CD4-positive, alpha-beta T cell (primary cell): ENCODE measurements around the gene GPR157. TPM values are rescaled to one million over a fixed set of nuclear protein-coding genes. Genes with fewer than 3 reads are reported as not detected.
"Not testable (repeated sequence)": the region's sequence is repeated elsewhere in the genome, so short reads cannot be mapped to it uniquely, and the experiment has no call there.

Experiments used
- ATAC-seq: fragments of 200-7000 bp; cut with Tn5 transposase; one replicate; pipeline ENCODE4 v1.10.0; 2022; ENCODE audit warnings: mild to moderate bottlenecking; ENCODE audit not compliant: poor library complexity
- CTCF ChIA-PET: fragments of 350-600 bp; sonication (Branson Sonifier 250); formaldehyde crosslinking; loops from one replicate; lab custom pipeline; 2021; ENCODE audit warnings: antibody characterized with exemption, inconsistent platforms; lab: Charles Lee
- POLR2A ChIA-PET: fragments of 350-600 bp; sonication (Branson Sonifier 250); formaldehyde crosslinking; loops from one replicate; lab custom pipeline; 2021; ENCODE audit warnings: antibody characterized with exemption, inconsistent platforms; lab: Charles Lee
- DNase-seq, 14 experiments: peaks; one replicate each; pipeline ENCODE4 v3.0.0-alpha.2; 2013 to 2020; ENCODE audit warnings: mixed read lengths in 2 of 14
- H3K27ac ChIP-seq, 2 donors: one replicate each; pipeline versions ENCODE4 v1.5.1 to v1.7.0; 2013; ENCODE audit warnings: low read length in 2 of 2, low read depth in 1 of 2, mild to moderate bottlenecking in 1 of 2
- H3K27me3 ChIP-seq, 2 experiments: 1 replicate in 1 of 2; 2 replicates in 1 of 2; pipeline versions ENCODE4 v1.6.1 to v1.7.0; 2013; ENCODE audit warnings: low read length in 2 of 2, control low read depth in 1 of 2, mild to moderate bottlenecking in 1 of 2, moderate library complexity in 1 of 2; ENCODE audit not compliant: insufficient read depth in 2 of 2, control insufficient read depth in 1 of 2
- H3K36me3 ChIP-seq: one replicate; pipeline ENCODE4 v1.6.1; 2013; ENCODE audit warnings: low read length, control low read depth; ENCODE audit not compliant: insufficient read depth
- H3K4me1 ChIP-seq: one replicate; pipeline ENCODE4 v1.6.1; 2013; ENCODE audit warnings: low read length, control low read depth; ENCODE audit not compliant: insufficient read depth
- H3K4me3 ChIP-seq: one replicate; pipeline ENCODE4 v1.5.1; 2013; ENCODE audit warnings: mild to moderate bottlenecking, low read length, moderate library complexity
- H3K9me3 ChIP-seq, 2 experiments: 1 replicate in 1 of 2; 2 replicates in 1 of 2; pipeline versions ENCODE4 v1.6.1 to v1.7.0; 2013; ENCODE audit warnings: low read length in 2 of 2, mild to moderate bottlenecking in 2 of 2, control low read depth in 1 of 2, moderate library complexity in 1 of 2; ENCODE audit not compliant: control insufficient read depth in 1 of 2, insufficient read depth in 1 of 2
- H3K27ac Mint-ChIP-seq: one replicate; pipeline ENCODE4 v1.8.0; 2020; ENCODE audit warnings: mixed read lengths
- H3K27me3 Mint-ChIP-seq: one replicate; pipeline ENCODE4 v1.8.0; 2021; ENCODE audit warnings: mixed read lengths
- H3K36me3 Mint-ChIP-seq: one replicate; pipeline ENCODE4 v1.8.0; 2021; ENCODE audit warnings: low read depth, mixed read lengths
- H3K4me1 Mint-ChIP-seq: one replicate; pipeline ENCODE4 v1.8.0; 2021; ENCODE audit warnings: low read depth, mixed read lengths
- H3K4me3 Mint-ChIP-seq: one replicate; pipeline ENCODE4 v1.8.0; 2020; ENCODE audit warnings: mild to moderate bottlenecking, mixed read lengths
- H3K9me3 Mint-ChIP-seq: one replicate; pipeline ENCODE4 v1.8.0; 2020; ENCODE audit warnings: mixed read lengths
- intact Hi-C, 2 experiments: fragments of 100-400 bp; cut with DNase I in 1 of 2; cut with micrococcal nuclease in 1 of 2; formaldehyde crosslinking; loops; one replicate each; pipeline versions ENCODE4 v1.15.1 to v1.9.0; 2023 to 2025; cut with DNase I, micrococcal nuclease
- total RNA-seq, 174 experiments: library from RNA in 2 of 174; stranded (reverse) in 2 of 174; gene quantifications; one replicate each; pipeline ENCODE4 v1.2.3 and lab custom pipeline; 2021 to 2026
- TF ChIP-seq, protein P1 (sequence below): fragments of 200-600 bp; IDR thresholded peaks from one replicate; pipeline ENCODE4 v1.8.0; 2022; ENCODE audit warnings: antibody characterized with exemption, mild to moderate bottlenecking

Gene GPR157
- total RNA-seq, 2 experiments from 2014 or later, result 2.1 to 5.1 TPM

DNA sequence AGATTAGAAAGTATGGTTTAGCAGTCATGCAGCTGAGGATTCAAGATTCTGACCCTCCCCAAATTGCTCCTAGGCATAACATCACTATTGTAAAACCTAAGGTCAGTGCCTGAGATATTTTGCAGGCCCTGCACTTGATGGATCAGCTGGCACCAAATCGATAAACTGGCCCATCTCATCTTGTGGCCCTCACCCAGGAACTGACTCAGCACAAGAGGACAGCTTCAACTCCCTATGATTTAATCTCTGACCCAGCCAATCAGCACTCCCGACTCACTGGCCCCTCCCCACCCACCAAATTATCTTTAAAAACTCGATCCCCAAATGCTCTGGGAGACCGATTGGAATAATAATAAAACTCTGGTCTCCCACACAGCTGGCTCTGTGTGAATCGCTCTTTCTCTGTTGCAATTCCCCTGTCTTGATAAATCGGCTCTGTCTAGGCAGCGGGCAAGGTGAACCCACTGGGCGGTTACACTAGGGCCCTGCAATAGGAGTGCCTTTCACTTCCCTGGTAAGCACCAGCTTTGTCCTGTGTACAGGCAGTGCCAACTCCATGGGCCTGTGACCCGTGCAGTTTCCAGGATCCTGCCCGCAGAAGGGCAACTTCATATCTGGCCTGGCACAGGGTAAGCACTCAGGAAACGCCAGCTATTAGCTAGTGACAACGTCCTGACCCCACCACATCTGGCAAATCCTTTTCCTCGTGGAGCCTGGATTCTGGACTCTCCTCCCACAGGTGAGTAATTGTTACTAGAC is 30.8 kb downstream of the GPR157 start:
- Histone ChIP-seq H3K36me3 (no peaks in the 10 kb centered on the region), H3K4me1 (no peaks in the 10 kb centered on the region), H3K27ac (no peak overlapping the region), H3K9me3 (no peaks in the 10 kb centered on the region), H3K4me3 (no peak overlapping the region), H3K27me3 (peaks cover 0 to 2% of the 10 kb centered on the region in 2 experiments)
- H3K4me1 Mint-ChIP-seq, result no peaks in the 10 kb centered on the region
- no peak for ATAC-seq
- ChIA-PET CTCF (interaction anchor here (0.9 kb wide), 1 partner anchor 12 kb away, joined by 3 read pairs; no protein-coding TSS in a partner anchor), POLR2A (no interaction called here)
- intact Hi-C loops, result loop anchor here in 1 of 2 experiments (5.0 kb wide), 1 partner anchor 181 kb away; no protein-coding TSS in a partner anchor
- TF ChIP-seq, protein P1, sequence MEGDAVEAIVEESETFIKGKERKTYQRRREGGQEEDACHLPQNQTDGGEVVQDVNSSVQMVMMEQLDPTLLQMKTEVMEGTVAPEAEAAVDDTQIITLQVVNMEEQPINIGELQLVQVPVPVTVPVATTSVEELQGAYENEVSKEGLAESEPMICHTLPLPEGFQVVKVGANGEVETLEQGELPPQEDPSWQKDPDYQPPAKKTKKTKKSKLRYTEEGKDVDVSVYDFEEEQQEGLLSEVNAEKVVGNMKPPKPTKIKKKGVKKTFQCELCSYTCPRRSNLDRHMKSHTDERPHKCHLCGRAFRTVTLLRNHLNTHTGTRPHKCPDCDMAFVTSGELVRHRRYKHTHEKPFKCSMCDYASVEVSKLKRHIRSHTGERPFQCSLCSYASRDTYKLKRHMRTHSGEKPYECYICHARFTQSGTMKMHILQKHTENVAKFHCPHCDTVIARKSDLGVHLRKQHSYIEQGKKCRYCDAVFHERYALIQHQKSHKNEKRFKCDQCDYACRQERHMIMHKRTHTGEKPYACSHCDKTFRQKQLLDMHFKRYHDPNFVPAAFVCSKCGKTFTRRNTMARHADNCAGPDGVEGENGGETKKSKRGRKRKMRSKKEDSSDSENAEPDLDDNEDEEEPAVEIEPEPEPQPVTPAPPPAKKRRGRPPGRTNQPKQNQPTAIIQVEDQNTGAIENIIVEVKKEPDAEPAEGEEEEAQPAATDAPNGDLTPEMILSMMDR, result no peak
- peaks cover 5% of the 10 kb centered on the region for H3K27me3 Mint-ChIP-seq
- H3K9me3 Mint-ChIP-seq, result no peaks in the 10 kb centered on the region
- H3K36me3 Mint-ChIP-seq, result peaks cover 4% of the 10 kb centered on the region
- H3K27ac Mint-ChIP-seq, result no peak overlapping the region
- H3K4me3 Mint-ChIP-seq, result no peak overlapping the region
- DNase-seq, result no peak

DNA sequence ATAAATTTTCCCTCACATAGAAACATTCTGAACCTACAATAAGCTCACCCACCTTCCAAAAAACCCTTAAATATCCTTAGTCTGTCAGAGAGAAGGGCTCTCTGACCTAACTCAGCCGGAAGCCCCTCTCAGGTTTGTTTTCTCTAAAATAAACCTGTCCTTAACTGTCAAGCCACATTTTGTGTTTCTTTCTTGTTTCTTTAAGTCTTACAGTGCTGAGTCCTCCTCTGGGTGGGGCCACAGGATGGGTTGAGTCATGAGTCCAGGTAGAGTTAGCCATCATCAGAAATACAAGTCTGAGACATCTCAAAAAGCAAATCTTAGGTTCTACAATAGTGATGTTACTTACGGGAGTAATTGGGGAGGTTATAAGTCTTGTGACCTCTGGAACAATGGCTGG is 33.1 kb downstream of the GPR157 start:
- POLR2A ChIA-PET, result no interaction called here
- Mint-ChIP-seq H3K36me3 (no peaks in the 10 kb centered on the region), H3K4me1 (no peaks in the 10 kb centered on the region), H3K27me3 (peaks cover 5% of the 10 kb centered on the region), H3K9me3 (no peaks in the 10 kb centered on the region), H3K27ac (no peak overlapping the region), H3K4me3 (no peak overlapping the region)
- ATAC-seq (no peak), DNase-seq (no peak)
- H3K27ac ChIP-seq, result no peak overlapping the region
- H3K4me1 ChIP-seq, result no peaks in the 10 kb centered on the region
- CTCF ChIA-PET, result no interaction called here
- TF ChIP-seq, protein P1, result no peak
- H3K9me3 ChIP-seq, result no peaks in the 10 kb centered on the region
- H3K4me3 ChIP-seq, result no peak overlapping the region
- intact Hi-C loops, result loop anchor here in 1 of 2 experiments (5.0 kb wide), 1 partner anchor 179 kb away; no protein-coding TSS in a partner anchor
- no peaks in the 10 kb centered on the region for H3K36me3 ChIP-seq
- peaks cover 0 to 2% of the 10 kb centered on the region in 2 experiments for H3K27me3 ChIP-seq

DNA sequence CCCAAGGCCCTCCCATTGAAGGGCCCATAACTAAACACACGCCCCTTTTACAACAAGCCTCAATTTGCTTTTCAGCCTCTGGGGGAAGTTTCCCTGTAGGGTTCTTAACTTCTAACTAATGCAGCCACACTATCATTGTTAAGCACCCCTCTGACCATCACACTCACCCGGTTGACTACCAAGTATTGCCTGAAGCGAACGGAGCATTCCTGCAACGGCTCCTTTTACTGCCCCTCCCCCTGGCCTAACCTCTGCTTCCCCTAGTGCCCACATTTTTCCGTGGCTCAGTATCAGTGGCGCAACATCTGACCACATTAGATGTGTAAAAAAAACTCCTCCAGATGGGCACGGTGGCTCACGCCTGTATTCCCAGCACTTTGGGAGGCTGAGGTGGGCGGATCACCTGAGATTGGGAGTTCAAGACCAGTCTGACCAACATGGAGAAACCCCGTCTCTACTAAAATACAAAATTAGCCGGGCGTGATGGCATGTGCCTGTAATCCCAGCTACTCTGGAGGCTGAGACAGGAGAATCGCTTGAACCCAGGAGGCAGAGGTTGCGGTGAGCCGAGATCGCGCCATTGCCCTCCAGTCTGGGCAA is 34.8 kb downstream of the GPR157 start:
- H3K4me3 ChIP-seq, H3K36me3 ChIP-seq, CTCF ChIA-PET, ATAC-seq, H3K9me3 Mint-ChIP-seq, H3K27ac Mint-ChIP-seq, H3K27me3 ChIP-seq, H3K9me3 ChIP-seq, H3K4me1 Mint-ChIP-seq, H3K36me3 Mint-ChIP-seq, H3K4me1 ChIP-seq, DNase-seq, H3K27ac ChIP-seq, intact Hi-C loops, H3K27me3 Mint-ChIP-seq, H3K4me3 Mint-ChIP-seq: not testable (repeated sequence)
- POLR2A ChIA-PET, result interaction anchor here (0.5 kb wide), 1 partner anchor 10 kb away, joined by 3 read pairs; no protein-coding TSS in a partner anchor
